Stimulated activated CD4-positive, alpha-beta T cell treated with anti-CD3 and anti-CD28 coated beads, TNF-alpha, amount 100 ng/mL, for 48 hours (primary cell): ENCODE data around the gene CCM2.
A peak's percentile ranks its signal among the peaks of the same experiment; 100 is the strongest.

Experiments used
- DNase-seq, 3 donors: peaks; one replicate each; pipeline ENCODE4 v3.0.0-alpha.2; 2020; ENCODE audit warnings: low read depth in 3 of 3

The CCM2 gene

DNA sequence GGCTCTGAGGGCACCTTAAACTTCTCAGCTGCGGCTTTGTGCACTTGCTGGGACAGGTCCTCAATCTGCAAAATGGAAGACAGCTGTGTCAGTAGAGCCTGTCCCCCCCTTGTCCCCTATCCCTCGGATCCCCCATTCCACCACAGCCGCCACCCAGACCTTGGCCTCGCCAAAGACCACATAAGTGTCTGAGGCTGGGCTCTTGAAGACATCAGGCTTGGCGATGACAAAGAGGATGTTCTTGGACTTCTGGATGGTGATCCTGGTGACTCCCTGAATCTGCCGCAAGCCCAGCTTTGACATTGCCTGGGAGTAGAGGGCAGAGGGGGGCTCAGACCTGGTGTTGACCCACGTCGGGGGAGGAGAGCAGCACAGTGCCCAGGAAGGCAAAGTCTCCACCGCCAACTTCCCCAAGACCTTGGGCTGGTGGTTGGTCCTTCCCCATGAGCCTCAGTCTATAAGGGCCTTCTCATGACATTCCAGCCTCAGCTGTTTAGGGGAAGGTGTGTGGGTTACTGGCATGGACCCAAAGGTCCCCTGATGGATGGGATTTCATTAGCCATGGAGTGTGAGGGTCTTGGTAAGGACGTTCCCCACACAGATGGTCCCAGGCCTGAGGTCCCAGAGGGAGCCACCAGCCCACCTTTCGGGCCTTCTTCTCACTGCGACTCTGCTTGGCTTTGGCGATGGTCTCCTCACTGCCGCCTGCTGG lies 81.1 kb downstream of the CCM2 start:
- DNase-seq, result no peak

DNA sequence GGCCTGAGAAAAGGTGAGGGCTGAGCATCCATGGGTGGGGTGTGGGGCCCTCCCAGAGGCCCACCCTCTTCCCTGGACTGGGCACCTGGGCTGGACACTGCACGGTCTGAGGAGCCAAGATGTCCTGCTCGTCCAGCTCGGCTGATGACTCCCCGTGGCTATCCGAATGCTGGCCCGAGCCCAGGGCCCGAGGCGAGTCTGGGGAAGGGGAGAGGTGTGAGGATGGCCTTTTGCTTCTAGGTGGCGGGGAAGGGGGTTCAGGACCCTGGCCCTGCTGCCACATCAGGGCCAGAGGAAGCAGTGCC lies 81.6 kb downstream of the CCM2 start:
- no peak for DNase-seq

DNA sequence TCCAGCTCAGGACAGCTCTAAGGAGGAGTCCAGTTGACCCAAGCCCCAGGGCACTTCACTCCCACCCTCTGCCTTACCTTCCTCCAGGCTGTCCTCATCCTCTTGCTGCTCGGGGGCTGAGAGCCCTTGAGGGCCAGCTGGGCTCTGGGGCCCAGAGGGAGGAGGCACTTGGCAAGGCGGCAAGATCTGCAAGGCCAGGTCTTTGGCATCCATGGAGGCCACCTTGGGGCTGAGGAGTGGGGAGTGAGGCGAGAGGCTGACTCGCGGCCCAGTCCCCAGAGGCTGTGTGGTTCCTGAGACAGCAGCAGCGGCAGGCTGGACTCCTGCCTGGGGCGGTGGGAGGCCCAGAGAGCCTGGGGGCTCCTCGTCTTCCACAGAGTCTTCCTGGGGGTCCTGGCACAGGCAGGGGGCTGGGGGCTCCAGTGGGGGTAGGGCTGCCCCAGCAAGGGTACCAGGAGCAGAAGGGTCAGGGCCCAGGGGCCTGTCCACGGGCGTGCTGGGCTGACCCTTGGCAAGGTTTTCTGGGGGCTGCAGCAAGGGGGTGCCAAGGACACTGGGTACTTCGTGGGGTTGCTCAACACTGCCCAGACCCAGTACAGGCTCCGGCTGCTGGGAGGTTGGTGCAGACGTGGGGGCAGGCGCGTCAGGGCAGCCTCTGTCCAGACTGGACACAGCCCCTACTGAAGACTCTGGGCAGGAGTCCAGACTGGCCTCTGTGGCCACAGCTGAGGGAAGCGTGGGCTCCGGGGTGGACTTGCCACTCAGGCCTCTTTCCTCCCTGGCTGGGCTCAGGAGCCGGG lies 82.2 kb downstream of the CCM2 start:
- no peak for DNase-seq

DNA sequence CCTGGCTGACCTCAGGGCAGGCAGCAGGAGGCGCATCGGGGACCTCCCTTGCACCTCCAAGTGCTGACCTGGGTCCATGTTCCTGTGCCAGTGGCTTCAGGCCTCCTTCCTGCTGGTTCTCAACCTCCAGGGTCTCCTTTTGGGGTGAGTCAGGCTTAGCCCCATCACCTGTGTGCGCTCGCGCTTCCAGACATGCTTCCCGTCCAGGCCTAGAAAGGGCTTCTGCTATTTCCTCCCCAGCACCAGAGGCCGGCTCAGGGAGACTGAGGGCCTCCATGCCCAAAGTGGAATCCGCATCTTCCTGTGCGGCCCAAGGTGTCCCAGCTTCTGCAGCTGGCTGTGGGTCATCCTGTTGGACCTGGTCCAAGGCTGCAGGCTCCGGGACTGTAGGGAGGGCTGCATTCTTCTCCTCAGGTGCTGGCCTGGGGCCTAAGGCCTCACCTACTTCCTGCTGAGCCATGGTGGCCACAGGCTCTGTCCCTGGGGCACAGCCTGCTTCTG lies 82.9 kb downstream of the CCM2 start:
- DNase-seq, result no peak

DNA sequence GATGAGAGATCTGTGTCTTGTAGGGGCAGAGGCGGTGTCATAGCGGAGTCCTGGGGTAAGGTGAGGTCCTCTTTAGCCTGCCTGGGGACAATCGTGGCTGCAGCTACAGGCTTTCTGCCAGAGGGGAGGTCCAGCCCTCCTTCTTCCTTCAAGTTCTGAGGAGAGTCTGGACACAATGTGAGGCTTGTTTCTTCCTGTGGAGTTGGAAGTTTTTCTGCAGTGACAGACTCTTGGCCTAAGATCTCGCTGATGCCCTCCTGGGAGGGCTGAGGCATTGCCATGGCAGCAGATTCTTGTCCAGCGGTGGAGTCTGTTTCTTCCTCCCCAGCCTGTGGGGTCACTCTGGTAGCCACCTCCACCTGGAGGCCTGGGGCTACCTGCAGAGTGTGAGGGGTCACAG lies 84.3 kb downstream of the CCM2 start:
- no peak for DNase-seq

DNA sequence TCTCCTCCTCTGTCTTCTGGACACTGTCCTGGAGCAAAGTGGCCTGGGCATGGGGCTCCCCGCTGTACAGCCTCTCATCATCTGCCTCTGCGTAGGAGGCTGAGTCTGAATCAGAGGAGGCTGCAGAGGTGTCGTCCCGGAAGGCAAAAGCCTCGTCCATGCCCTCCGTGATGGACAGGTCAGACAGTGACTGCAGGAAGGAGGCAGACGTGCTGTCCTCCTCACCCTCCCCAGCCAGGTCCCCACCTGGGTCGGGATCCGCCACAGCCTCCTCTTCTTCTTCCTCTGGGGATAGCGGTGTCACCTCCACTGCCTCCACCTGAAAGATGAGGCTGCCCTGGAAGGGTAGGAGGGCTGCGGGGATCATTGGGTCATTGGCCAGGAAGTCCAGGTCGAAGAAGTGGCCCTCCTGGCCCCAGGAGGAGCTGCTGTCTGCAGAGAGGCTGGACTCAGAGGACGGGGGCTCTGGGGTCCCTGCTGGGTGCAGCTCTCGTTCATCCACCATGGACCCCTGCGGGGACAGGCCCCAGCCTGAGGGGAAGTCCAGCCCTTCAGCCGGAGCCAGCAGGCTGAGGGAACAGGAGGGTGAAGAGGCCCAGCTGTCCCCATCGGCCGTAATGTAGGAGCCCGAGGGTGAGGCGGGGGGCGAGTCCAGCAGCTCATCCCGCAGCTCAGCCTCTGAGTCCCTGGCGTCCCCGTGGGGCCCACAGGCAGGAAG lies 85.1 kb downstream of the CCM2 start:
- no peak for DNase-seq

DNA sequence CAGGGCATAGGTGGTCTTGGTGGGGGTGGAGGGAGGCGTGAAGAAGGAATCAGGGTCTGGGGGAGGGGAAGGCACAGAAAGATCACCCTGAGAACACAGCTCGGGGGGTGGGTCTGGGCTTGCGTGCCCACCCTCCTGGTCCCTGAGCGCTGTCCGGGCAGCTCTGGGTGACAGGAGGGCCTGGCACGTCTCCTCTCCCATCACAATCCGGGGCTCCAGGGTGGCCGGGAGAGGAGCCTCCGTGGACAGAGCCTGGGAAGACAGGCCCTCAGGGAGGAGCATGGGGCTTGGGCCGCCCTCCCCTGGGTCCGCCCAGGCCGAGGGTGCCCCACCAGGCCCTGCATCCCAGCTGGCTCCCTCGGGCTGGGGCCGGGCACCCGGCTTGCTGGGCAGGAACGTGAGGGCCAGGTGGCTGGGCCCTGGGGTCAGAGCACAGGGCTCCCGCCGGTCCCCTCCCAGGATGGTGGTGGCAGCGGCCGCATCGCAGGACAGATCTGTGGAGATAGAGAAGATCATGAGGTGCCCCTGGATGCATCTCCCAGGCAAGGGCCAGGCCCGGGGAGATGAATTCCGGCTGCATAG lies 85.7 kb downstream of the CCM2 start:
- DNase-seq, result no peak

DNA sequence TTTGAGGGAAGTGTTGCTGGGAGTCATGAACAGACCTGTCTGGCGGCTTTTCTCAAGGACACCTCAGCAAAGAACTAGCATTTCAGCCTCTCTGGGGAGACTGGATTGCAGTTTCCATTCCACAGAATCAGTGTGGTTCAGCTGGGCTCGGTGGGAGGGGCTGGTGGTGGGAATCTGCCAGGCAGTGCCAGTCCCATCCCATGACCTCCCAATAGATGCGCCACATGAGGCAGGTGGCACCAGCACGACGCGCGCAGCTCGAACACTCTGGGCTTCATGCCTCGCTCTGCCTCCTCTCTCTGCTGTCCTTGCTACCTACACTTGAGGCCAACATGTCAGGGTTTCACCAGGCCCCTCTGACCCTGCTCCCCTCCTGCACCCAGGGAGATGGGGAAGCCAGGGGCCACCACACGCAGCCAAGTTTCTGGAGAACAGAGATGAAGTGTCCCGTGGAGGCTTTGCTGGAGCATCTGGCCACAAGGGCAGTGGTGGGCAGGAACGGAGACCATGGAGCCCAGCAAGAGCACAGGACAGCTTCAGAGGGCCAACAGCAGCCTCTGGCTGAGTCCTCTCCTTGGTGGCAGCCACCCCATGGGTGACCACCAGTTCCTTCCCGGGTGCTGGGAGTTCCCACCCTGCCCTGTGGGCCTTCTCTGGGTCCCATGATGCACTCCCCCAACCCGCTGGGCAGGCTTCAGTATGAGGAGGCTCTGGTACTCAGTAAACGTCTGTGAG lies 86.5 kb downstream of the CCM2 start:
- DNase-seq, result no peak

DNA sequence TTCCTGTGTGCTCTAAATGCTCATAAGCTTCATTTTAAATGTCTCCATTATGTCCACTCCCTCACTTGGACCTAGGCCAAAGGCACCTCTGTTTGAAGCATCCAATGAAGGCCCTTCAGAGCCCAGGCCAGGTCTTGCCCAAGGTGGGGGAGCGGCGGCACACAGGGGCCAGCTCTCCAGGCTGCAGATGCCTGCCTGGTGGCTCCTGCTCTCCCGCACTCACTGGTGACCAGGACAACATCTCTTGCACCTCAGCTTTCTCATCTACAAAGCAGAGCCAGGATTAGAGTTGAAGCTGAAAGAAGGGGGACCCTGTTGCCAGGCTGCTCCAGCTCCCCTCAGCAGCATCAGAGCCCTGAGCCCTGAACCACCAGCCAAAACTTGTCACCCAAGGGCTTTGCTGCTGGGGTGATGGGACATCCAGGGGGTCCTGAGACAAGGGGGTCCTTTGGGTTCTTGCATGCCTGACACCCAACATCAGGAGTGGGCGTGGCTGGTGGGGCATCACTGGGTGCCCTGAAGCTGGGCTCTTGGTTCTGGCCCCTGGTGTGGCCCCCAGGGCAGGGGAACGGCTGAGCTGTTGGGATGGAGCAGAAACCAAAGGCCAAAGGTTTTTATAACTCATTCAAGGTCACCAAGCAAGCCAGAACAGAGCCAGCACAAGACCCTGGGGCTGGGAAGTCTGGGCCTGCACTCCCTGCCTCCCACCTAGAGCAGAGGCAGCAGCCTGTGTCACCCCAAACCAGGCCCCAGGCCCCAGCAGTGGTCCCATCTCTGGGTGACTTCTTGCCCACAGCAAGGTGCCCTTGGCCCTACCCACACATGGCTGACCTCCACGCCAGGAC lies 87.5 kb downstream of the CCM2 start:
- no peak for DNase-seq

DNA sequence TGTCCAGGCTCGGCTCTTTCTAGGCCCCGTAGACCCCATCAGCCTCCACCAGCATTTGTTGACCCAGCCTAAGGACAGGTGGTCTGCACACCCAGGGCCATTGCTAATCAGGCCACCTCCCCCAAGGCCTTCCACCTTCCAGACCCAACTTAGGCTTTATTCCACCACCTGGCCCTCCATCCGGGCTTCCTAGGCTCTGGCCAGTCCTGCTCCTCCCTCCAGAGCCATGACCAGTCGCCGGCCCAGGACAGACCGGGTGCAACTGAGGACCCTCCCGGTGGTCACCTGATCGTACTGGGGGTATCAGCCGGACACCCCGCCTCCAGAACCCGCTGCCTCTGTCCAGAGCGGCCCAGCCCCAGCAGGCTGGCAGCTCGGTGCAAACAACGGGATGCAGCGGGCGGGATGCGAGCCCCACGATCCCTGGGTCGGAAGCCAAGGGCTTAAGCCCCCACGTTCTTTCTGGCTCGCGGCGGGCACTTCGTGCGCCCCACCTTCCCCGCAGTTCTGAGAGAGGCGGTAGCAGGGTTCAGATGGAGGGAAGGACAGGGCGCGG lies 88.2 kb downstream of the CCM2 start:
- DNase-seq, result no peak

DNA sequence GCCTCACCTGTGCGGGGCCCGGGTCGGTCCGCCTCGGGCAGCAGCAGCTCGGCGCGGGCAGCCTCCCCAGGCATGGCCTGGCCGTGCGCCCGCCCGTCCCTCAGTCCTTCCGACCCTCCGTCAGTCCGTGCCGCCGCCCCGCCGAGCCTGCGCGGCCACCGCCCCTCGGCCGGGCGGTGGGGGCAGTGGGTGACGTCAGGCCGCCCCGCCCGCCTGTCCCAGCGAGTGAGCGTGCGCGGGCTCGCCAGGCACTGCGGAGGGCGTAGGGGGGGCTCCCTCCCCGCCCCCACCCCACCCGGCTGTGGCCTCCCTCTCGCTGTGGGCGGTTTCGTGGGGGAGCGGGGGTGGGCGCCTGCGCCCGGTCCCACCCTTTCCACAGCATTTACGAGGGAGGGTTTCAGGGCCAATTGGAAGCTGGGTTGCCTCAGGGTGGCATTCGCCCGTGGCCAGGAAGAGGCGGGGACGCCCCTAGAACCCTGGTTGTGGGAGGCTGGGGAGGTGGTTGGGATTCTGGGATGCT lies 88.9 kb downstream of the CCM2 start, which contains the start of gene NACAD:
Gene NACAD, minus strand, starts transcription at position 149 of the 520 bp plus-strand sequence. Its CDS starts 75 bp downstream, at position 74.
- no peak for DNase-seq

DNA sequence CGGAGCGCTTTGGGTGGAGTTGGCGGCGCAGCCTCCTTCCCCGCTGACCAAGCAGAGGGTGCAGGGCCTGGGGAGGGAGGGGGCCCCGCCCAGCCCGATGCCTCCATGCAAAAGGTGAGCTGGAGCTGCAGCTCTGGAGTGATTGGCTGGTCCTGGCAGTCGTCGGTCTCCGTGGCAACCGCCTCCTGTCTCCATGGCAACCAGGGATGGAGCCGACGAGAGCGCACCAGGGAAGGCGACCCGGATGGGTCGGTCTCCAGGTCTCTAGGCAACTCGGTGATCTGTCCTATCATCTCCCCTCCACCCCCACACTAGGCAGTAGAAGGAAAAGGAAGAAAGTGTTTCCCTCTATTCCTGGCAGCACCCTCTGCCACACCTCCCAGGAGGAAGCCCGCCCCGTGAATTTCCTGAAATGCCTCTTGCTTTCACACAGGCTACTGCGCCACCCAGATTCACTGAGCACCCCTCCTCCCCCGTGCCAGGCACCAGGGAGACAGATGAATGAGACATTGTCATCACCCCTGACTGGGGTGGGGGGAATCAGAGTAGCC lies 89.4 kb downstream of the CCM2 start:
- DNase-seq, result peak; percentile 53 to 63 (median 57)

DNA sequence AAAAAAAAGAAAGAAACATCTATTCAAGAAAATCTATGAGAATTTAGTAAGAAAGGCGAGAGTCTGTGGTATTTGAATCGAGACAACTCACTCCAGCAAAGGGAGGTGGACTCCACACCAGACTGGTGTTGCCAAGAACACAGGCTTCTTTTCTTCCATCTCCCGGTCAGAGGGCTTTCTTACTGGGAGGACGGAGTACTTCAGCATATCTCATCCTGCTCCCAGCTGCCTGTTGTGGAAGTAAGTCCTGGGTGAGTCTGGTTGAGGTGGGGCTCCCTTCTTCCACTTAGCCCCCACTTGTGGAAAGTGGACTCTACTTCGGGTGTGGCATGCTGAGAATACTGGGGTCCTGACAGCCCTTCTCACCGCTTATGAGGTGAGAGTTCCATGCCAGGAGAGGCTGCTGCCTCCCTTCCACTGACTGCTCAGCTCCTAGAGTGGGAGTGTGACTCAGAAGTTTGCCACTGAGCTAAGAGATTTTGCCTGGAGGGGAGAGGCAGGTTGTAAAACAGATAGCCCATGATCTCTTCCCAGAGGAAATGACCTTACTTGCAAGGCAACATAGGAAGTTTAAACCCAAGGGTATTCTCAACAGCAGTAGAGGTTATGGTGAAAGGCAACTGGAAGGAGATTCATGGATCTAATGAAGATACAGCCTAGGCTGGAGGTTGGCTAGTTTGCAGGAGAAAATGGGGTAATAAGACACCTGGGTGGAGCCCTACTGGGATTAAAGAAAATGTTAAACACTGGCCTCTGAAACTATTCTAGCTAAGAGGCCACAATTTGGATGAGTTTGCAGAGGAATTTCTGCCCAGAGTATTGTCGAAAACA lies 92.3 kb downstream of the CCM2 start:
- DNase-seq, result no peak

DNA sequence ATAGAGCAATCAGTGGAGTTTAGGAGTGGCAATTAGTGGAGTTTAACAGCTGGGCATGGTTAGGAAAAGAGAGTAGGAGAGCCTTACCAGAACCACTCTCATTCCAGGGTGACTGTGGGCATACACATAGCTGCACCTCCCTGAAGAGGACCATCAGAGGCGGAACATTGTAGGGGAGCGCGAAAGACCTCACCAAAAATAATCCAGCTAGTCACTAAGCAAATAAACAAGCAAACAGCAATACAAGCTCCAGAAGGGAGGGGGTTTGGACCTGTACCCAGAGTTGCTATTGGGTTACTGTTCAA lies 92.9 kb downstream of the CCM2 start:
- DNase-seq, result no peak

DNA sequence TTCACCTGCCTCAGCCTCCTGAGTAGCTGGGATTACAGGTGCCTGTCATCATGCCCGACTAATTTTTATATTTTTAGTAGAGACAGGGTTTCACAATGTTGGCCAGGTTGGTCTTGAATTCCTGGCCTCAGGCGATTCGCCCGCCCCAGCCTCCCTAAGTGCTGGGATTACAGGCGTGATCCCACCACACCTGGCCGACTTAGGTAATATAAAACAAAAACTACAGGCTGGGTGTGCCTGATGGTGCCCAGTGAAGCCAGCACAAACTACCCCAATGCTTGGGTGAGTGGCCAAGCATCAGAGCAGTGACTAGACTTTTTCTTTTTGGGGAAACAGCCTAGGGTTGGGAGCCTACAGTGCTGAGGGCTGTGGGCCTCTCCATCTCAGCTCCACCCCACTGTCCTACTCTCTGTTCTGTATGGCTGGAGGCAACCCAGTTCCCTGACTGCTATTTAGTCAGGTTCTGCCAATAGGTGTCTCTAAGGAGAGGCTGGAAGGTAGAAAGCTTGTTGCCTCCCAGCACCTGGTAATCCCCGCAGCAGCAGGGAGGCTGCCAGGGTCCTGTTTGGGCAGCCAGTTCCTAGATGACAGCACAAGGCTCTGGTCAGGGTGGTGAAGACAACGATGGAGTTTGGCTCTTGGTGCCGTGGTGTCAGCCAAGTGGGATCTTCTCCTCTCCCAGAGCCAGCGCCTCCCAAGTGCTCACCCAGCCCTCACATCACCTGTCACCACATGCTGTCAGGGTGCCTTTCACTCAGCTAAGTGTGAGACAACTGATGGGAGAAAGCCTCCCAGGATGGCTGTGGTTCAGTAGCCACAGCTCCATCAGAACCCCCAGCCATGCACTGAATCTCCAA lies 99.2 kb downstream of the CCM2 start:
- DNase-seq, result no peak

DNA sequence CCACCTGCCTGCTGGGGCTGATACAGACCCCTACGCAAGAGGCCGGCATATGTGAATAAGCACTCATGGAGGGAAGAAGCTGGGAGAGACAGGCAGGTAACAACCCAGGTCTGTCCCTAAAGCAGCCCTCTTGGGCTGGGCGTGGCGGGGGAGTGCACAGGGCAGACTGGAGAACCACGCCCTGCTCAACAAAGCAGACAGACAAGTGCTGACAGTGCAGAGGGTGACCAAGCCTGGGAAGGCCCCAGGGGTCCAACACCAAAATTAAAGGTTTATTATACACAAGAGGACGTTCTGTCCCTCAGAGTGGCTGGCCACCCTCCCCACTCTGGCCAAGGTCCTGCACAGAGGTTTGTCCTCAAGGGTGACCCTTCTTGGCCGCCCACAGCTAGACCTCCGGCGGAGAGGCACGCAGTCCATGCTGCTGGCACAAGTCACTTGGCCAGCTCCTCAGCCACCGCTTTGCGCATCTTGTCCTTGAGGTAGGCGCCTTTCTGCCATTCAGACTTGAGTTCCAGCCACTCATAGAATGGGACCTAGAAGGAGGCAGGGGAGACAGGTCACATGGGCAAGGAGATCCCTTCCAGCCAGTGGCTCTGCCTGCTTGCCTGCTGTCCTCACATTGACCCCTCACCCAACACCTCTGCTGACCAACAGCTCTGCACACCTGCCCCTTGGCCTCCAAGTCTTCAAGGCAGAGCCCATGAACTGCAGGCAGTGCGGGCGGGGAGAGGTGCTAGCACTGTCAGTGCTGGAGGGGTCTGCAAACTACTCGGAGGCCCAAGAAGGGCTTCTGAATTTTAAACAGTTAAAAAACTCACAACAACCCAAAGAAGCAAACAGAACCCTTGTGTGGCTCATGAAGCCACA lies 100.1 kb downstream of the CCM2 start:
- no peak for DNase-seq
